KMS-11 (cell line): ENCODE results near the gene DUSP22.

Experiments
- H2AFZ ChIP-seq: fragments of 200-600 bp; sonication (generic); 2 replicates; pipeline ENCODE4 v1.6.1; 2016; ENCODE audit warnings: antibody characterized with exemption, mixed run types, low read depth
- H3K27ac ChIP-seq: fragments of 200-600 bp; sonication (generic); 2 replicates; pipeline ENCODE4 v1.6.1; 2016; ENCODE audit warnings: mild to moderate bottlenecking, mixed run types
- H3K27me3 ChIP-seq: fragments of 200-600 bp; sonication (generic); 2 replicates; pipeline ENCODE4 v1.6.1; 2017; ENCODE audit warnings: mild to moderate bottlenecking, low read depth, mixed run types, moderate library complexity; ENCODE audit not compliant: insufficient read depth
- H3K36me3 ChIP-seq: fragments of 200-600 bp; sonication (generic); 2 replicates; pipeline ENCODE4 v1.6.1; 2017; ENCODE audit warnings: mild to moderate bottlenecking, mixed run types; ENCODE audit not compliant: insufficient read depth
- H3K4me1 ChIP-seq: fragments of 200-600 bp; sonication (generic); 2 replicates; pipeline ENCODE4 v1.6.1; 2016; ENCODE audit warnings: mild to moderate bottlenecking, low read depth, mixed run types; ENCODE audit not compliant: poor library complexity, severe bottlenecking
- H3K4me2 ChIP-seq: fragments of 200-600 bp; sonication (generic); 2 replicates; pipeline ENCODE4 v1.7.0; 2016; ENCODE audit warnings: mild to moderate bottlenecking, mixed run types
- H3K4me3 ChIP-seq: fragments of 200-600 bp; sonication (generic); IDR thresholded peaks from 2 replicates; pipeline ENCODE4 v1.6.1; 2017; ENCODE audit warnings: low read depth, low read length, mixed read lengths; ENCODE audit not compliant: insufficient read depth
- H3K79me2 ChIP-seq: fragments of 200-600 bp; sonication (generic); 2 replicates; pipeline ENCODE4 v1.6.1; 2016; ENCODE audit warnings: low read depth, mixed run types; ENCODE audit not compliant: insufficient read depth
- H3K9ac ChIP-seq: fragments of 200-600 bp; sonication (generic); 2 replicates; pipeline ENCODE4 v1.6.1; 2016; ENCODE audit warnings: mild to moderate bottlenecking, mixed run types
- H4K20me1 ChIP-seq: fragments of 200-600 bp; sonication (generic); 2 replicates; pipeline ENCODE4 v1.6.1; 2016; ENCODE audit warnings: mild to moderate bottlenecking, mixed run types; ENCODE audit not compliant: insufficient read depth
- TF ChIP-seq, protein P1 (sequence below): fragments of 200-600 bp; sonication (generic); conservative IDR thresholded peaks from 2 replicates; pipeline ENCODE4 v1.6.1; 2017; ENCODE audit warnings: low read depth, mild to moderate bottlenecking, antibody characterized with exemption, low read length, moderate library complexity, mixed read lengths

DUSP22 gene

DNA sequence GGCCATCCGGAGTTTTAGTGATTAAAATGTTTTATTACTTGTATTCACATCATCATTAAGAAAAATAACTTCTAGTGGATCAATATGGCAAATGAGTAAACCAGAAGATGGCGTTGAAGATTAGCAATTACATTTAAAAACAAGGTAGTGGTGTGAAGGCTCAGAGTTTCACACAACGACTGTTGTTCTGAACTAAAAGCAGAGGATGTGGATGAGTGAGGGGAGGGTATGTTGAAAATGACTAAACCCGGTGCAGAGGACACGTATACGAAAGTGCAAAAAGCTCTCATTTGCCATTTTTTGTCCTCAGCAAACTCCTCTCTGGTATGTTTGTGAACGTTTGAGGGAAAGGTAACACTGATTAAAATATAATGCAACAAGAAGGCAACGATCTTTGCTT, 97.3 kb downstream of the DUSP22 start:
- peaks cover 17% of the 10 kb centered on the region for H3K36me3 ChIP-seq
- H3K27ac ChIP-seq = peak overlapping the region; percentile 78
- H3K4me1 ChIP-seq = peaks cover 36% of the 10 kb centered on the region
- H3K79me2 ChIP-seq = peaks cover 40% of the 10 kb centered on the region
- no peaks in the 10 kb centered on the region for H3K27me3 ChIP-seq
- peak overlapping the region; percentile 55 for H3K9ac ChIP-seq
- H3K4me3 ChIP-seq = no peak overlapping the region
- peak overlapping the region; percentile 79 for H3K4me2 ChIP-seq
- TF ChIP-seq, protein P1, sequence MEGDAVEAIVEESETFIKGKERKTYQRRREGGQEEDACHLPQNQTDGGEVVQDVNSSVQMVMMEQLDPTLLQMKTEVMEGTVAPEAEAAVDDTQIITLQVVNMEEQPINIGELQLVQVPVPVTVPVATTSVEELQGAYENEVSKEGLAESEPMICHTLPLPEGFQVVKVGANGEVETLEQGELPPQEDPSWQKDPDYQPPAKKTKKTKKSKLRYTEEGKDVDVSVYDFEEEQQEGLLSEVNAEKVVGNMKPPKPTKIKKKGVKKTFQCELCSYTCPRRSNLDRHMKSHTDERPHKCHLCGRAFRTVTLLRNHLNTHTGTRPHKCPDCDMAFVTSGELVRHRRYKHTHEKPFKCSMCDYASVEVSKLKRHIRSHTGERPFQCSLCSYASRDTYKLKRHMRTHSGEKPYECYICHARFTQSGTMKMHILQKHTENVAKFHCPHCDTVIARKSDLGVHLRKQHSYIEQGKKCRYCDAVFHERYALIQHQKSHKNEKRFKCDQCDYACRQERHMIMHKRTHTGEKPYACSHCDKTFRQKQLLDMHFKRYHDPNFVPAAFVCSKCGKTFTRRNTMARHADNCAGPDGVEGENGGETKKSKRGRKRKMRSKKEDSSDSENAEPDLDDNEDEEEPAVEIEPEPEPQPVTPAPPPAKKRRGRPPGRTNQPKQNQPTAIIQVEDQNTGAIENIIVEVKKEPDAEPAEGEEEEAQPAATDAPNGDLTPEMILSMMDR = no peak
- H4K20me1 ChIP-seq = peaks cover 22% of the 10 kb centered on the region
- H2AFZ ChIP-seq = peak overlapping the region; percentile 33

DNA sequence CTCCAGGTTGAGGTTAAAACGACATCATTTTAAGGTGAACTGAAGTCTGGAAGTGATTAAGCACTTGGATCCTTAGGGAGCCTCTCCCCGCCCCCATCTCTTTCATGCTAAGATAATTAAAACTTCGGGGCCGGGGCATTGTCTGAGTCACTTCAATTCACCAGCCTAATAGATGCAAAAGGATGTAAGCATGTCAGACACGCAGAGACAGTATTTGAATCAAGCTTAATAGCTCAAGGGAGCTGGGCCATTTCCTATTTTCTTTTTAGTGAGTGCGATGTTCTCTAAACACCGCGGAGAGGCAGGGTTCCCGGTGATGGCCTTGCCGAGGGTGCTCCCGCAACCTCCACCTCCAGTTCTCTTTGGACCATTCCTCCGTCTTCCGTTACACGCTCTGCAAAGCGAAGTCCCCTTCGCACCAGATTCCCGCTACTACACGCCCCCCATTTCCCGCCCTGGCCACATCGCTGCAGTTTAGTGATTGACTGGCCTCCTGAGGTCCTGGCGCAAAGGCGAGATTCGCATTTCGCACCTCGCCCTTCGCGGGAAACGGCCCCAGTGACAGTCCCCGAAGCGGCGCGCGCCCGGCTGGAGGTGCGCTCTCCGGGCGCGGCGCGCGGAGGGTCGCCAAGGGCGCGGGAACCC, 98.7 kb downstream of the DUSP22 start:
- Histone ChIP-seq H3K9ac (peak overlapping the region; percentile 55; the same call in 1 of the 2 replicates), H3K27ac (peak overlapping the region; percentile 78), H3K4me1 (peaks cover 50% of the 10 kb centered on the region), H3K79me2 (peaks cover 55% of the 10 kb centered on the region), H2AFZ (peak overlapping the region; percentile 63), H3K4me3 (no peak overlapping the region), H3K4me2 (peak overlapping the region; percentile 79), H4K20me1 (peaks cover 36% of the 10 kb centered on the region), H3K36me3 (peaks cover 32% of the 10 kb centered on the region), H3K27me3 (no peaks in the 10 kb centered on the region)
- TF ChIP-seq, protein P1 = 0 out of 2 replicates have a peak, but pooled peaks have one; percentile 17

DNA sequence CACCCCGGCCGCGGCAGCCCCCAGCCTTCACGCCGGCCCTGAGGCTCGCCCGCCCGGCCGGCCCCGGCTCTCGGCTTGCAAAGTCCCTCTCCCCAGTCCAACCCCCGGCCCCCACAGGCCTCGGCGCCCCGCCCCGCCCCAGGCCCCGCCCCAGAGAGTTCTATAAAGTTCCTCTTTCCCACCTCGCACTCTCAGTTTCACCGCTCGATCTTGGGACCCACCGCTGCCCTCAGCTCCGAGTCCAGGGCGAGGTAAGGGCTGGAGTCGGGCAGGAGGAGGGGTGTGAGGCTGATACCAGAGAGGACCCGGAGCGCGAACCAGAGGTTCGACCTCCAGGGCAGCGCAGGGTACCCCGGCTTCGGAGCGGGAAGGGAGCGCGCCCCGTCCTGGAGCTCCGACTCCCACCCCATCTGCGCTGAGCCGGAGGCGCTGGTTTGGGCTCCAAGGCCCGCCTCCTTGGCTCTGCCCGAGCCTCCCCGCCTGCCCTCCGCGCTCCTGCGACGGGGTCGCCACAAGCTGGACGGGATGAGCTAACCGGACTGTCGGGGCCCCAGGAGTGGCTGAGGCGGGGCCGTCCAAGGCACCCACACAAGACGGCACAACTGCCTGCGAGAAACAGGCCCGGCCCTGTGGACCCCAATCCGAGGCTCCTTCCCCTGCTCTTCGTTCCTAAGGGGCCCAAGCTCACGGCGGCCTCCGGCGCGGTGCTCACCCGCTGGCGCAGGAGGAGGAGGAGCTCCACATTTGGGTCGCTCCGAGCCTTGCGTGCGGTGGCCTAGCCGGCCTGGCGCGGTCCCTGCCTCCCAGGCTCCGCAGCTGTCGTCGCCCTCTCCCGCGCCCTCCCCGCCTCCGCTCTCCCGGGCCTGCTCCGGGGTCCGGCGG, 99.5 kb downstream of the DUSP22 start, which contains the start of gene IRF4:
IRF4 (plus strand) TSS at position 194 of the 882 bp plus-strand sequence. CDS start 1,401 bp downstream, outside the sequence.
- H3K4me2 ChIP-seq = peak within 1 kb of the TSS; percentile 79
- peaks cover 34% of the 10 kb centered on the region for H3K36me3 ChIP-seq
- H3K4me3 ChIP-seq = no peak within 1 kb of the TSS
- H4K20me1 ChIP-seq = peaks cover 41% of the 10 kb centered on the region
- H3K79me2 ChIP-seq = peaks cover 62% of the 10 kb centered on the region
- H3K9ac ChIP-seq = peak within 1 kb of the TSS; percentile 98
- peak within 1 kb of the TSS; percentile 63 for H2AFZ ChIP-seq
- H3K27me3 ChIP-seq = no peaks in the 10 kb centered on the region
- H3K4me1 ChIP-seq = peaks cover 54% of the 10 kb centered on the region
- TF ChIP-seq, protein P1 = no peak
- peak within 1 kb of the TSS; percentile 88 for H3K27ac ChIP-seq

DNA sequence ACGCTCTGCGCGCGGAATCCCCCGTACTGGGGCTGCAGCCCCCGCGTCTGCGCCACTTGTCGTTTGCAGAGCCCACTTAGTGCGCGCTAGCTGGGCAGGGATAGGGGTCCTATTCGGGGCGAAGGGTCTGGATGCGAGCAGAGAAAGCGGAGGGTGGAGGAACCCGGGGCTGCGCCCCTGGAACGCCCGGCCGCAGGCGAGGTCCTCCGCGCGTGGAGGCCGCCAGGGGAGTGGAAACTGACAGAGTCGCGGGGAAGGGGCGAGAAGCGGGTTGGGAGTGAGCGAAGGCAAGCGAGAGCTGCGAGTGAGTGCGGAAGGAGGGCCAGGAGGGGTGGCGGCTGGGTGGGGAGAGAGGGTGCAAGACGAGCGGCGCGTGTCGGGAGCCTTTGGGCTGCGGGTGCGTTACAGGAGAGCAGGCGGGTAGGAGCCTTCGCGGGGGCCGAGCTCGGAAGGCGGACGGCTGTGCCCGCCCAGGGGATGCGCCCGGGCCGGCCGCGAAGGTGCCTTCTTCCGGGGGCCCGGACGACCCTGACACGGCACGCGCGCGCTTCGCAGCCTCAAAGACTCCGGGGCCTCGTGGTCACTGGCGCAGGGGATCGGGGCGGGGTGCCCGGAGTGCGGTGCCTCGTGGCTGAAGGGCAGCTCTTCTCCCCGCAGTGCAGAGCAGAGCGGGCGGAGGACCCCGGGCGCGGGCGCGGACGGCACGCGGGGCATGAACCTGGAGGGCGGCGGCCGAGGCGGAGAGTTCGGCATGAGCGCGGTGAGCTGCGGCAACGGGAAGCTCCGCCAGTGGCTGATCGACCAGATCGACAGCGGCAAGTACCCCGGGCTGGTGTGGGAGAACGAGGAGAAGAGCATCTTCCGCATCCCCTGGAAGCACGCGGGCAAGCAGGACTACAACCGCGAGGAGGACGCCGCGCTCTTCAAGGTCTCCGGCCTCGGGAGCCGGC, 100.4 kb downstream of the DUSP22 start:
- peaks cover 35% of the 10 kb centered on the region for H3K36me3 ChIP-seq
- peak overlapping the region; percentile 88 for H3K27ac ChIP-seq
- peak overlapping the region; percentile 32; the same call in 1 of the 2 replicates for H3K4me2 ChIP-seq
- TF ChIP-seq, protein P1 = no peak
- H3K4me1 ChIP-seq = peaks cover 61% of the 10 kb centered on the region
- H4K20me1 ChIP-seq = peaks cover 50% of the 10 kb centered on the region
- peaks cover 71% of the 10 kb centered on the region for H3K79me2 ChIP-seq
- H3K9ac ChIP-seq = peak overlapping the region; percentile 98
- no peak overlapping the region for H2AFZ ChIP-seq
- no peak overlapping the region for H3K4me3 ChIP-seq
- no peaks in the 10 kb centered on the region for H3K27me3 ChIP-seq
